Smooth muscle cell (in vitro differentiated cells): ENCODE results near the gene KCNQ2. TPM values are rescaled to one million over a fixed set of nuclear protein-coding genes. Genes with fewer than 3 reads are reported as not detected.

ENCODE experiments used
- DNase-seq: peaks from one replicate; lab custom pipeline; 2025; ENCODE audit not compliant: unreplicated experiment; lab: John Stamatoyannopoulos, UW
- H2AFZ ChIP-seq: fragments of 200-600 bp; sonication (generic); 2 replicates; pipeline ENCODE4 v1.6.0; 2016; ENCODE audit warnings: antibody characterized with exemption, low read depth, mild to moderate bottlenecking
- H3F3A ChIP-seq: fragments of 200-600 bp; sonication (generic); 2 replicates; pipeline ENCODE4 v1.6.0; 2017; ENCODE audit warnings: antibody characterized with exemption, low read depth
- H3K27ac ChIP-seq: fragments of 200-600 bp; sonication (generic); 2 replicates; pipeline ENCODE4 v1.5.1; 2016; ENCODE audit warnings: low read depth, mild to moderate bottlenecking
- H3K27me3 ChIP-seq: fragments of 200-600 bp; sonication (generic); 2 replicates; pipeline ENCODE4 v1.6.1; 2016; ENCODE audit warnings: low read depth, mild to moderate bottlenecking
- H3K36me3 ChIP-seq: fragments of 200-600 bp; sonication (generic); 2 replicates; pipeline ENCODE4 v1.5.1; 2016; ENCODE audit warnings: low read depth
- H3K4me1 ChIP-seq: fragments of 200-600 bp; sonication (generic); 2 replicates; pipeline ENCODE4 v1.5.1; 2016; ENCODE audit warnings: low read depth
- H3K4me2 ChIP-seq: fragments of 200-600 bp; sonication (generic); 2 replicates; pipeline ENCODE4 v1.6.0; 2016; ENCODE audit warnings: mild to moderate bottlenecking
- H3K4me3 ChIP-seq: fragments of 200-600 bp; sonication (generic); 2 replicates; pipeline ENCODE4 v1.5.1; 2016; ENCODE audit warnings: mild to moderate bottlenecking
- H3K79me2 ChIP-seq: fragments of 200-600 bp; sonication (generic); 2 replicates; pipeline ENCODE4 v1.6.0; 2016; ENCODE audit warnings: low read depth, mild to moderate bottlenecking
- H3K9ac ChIP-seq: fragments of 200-600 bp; sonication (generic); 2 replicates; pipeline ENCODE4 v1.6.0; 2016; ENCODE audit warnings: low read depth
- H3K9me3 ChIP-seq: fragments of 200-600 bp; sonication (generic); replicated peaks from 2 replicates; pipeline ENCODE4 v1.5.1; 2016; ENCODE audit warnings: low read depth
- H4K20me1 ChIP-seq: fragments of 200-600 bp; sonication (generic); 2 replicates; pipeline ENCODE4 v1.6.0; 2016; ENCODE audit warnings: low read depth
- WGBS: methylation state at CpG from one replicate; pipeline ENCODE4 v1.1.7; 2016; ENCODE audit warnings: low lambda C conversion rate; 5-methylcytosine and 5-hydroxymethylcytosine counted together
- polyA plus RNA-seq: library from polyadenylated mRNA; unstranded; fragments of >200 nt; fragmentation: Nextera tagmentation; extraction: Ambion mirVana; gene quantifications from 2 replicates; pipeline ENCODE4 v1.2.1, GENCODE V29; 2016
- total RNA-seq: library from RNA; depleted of rRNA; stranded (reverse); fragments of >200 nt; gene quantifications from 2 replicates; pipeline ENCODE4 v1.2.3, GENCODE V29; 2014
- TF ChIP-seq, protein P1 (sequence below): fragments of 200-600 bp; sonication (generic); IDR thresholded peaks from 2 replicates; pipeline ENCODE4 v1.5.1; 2017; ENCODE audit warnings: borderline replicate concordance, mild to moderate bottlenecking, antibody characterized with exemption; ENCODE audit not compliant: insufficient read depth, poor library complexity, severe bottlenecking

The KCNQ2 gene
- total and polyA plus RNA-seq, 2 experiments from 2014 or later, result 5.1 to 5.7 TPM

DNA sequence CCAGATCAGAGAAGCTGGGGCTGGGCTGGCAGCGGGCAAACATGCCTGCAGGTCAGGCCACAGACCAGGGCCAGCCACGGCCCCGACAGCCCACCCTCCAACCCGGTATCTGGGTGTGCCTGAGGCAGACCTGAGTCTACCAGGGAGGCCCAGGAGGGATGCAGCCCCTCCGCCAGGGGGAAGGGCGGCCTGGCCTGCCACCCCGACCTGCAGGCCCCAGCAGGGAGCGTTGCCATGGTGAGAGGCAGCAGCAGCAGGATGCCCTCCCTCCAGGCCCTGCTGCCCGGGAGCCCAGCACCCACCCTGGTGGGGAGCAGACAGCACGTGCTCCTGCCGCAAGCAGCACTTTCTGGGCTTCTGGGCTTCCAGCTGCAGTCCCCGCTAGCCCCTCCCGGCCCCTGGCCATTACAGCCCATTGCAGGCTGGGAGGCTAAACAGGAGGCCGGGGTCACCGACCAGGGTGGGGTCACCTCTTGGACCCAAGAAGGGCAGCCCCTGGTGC, 30.3 kb upstream of the KCNQ2 start:
- no peaks in the 10 kb centered on the region for H3K36me3 ChIP-seq
- H3K9ac ChIP-seq, result no peak overlapping the region
- H3K9me3 ChIP-seq, result no peaks in the 10 kb centered on the region
- H3K4me3 ChIP-seq, result no peak overlapping the region
- no peak for DNase-seq
- H2AFZ ChIP-seq, result no peak overlapping the region
- H3K27ac ChIP-seq, result no peak overlapping the region
- no peak overlapping the region for H3K4me2 ChIP-seq
- no peaks in the 10 kb centered on the region for H3F3A ChIP-seq
- H4K20me1 ChIP-seq, result no peaks in the 10 kb centered on the region
- peaks cover 21% of the 10 kb centered on the region for H3K27me3 ChIP-seq
- H3K79me2 ChIP-seq, result no peaks in the 10 kb centered on the region
- H3K4me1 ChIP-seq, result peaks cover 3% of the 10 kb centered on the region
- 84% methylated on average over 14 of the region's 15 CpGs for WGBS
- TF ChIP-seq, protein P1, sequence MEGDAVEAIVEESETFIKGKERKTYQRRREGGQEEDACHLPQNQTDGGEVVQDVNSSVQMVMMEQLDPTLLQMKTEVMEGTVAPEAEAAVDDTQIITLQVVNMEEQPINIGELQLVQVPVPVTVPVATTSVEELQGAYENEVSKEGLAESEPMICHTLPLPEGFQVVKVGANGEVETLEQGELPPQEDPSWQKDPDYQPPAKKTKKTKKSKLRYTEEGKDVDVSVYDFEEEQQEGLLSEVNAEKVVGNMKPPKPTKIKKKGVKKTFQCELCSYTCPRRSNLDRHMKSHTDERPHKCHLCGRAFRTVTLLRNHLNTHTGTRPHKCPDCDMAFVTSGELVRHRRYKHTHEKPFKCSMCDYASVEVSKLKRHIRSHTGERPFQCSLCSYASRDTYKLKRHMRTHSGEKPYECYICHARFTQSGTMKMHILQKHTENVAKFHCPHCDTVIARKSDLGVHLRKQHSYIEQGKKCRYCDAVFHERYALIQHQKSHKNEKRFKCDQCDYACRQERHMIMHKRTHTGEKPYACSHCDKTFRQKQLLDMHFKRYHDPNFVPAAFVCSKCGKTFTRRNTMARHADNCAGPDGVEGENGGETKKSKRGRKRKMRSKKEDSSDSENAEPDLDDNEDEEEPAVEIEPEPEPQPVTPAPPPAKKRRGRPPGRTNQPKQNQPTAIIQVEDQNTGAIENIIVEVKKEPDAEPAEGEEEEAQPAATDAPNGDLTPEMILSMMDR, result no peak

DNA sequence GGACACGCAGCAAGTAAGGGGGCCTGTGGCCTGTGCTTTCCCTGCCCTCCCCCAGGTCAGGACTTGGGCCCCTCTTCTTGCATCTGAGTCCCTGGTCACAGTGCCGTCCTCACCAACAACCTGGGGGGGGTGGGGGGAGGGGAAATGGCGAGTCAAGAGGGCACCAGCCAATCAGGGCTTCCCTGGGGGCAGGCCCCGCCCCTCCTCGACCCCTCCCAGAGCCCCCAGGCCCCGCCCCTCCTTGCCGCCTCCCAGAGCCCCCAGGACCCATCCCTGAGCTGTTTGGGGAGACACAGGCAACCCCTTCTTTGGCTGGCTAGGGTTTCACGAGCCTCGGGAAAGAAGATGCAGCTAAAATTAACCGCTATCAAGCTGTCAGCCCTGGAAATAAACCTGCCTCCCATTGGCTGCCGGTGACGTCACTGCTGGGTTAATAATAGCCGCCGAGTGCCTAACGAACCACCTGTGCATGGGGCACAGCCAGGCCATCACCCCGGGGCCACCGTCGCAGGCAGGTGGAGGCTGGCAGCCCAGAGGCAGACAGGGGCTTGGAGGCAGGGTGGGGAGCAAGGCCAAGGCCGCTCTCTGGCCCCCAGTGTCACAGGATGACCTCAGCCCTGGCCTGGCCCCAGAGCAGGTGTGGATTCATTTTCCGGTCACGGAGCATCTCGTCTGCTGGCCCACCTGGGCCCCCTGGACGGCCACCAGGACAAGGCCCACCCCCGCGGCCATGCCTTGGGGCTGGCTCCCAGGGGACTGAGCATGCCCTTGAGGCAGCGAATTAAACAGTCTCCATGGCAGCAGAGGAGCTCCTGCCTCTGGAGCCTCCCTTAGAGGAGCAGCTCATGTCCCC, 29.6 kb upstream of the KCNQ2 start:
- Histone ChIP-seq H3K36me3 (no peaks in the 10 kb centered on the region), H3K9me3 (no peaks in the 10 kb centered on the region), H3K4me3 (no peak overlapping the region), H4K20me1 (no peaks in the 10 kb centered on the region), H3K9ac (no peak overlapping the region), H3K79me2 (no peaks in the 10 kb centered on the region), H3F3A (no peaks in the 10 kb centered on the region), H3K4me1 (peaks cover 3% of the 10 kb centered on the region), H2AFZ (no peak overlapping the region), H3K27ac (no peak overlapping the region), H3K4me2 (no peak overlapping the region), H3K27me3 (peaks cover 25% of the 10 kb centered on the region)
- 58% methylated on average over 20 of the region's 26 CpGs for WGBS
- TF ChIP-seq, protein P1, result no peak
- no peak for DNase-seq

DNA sequence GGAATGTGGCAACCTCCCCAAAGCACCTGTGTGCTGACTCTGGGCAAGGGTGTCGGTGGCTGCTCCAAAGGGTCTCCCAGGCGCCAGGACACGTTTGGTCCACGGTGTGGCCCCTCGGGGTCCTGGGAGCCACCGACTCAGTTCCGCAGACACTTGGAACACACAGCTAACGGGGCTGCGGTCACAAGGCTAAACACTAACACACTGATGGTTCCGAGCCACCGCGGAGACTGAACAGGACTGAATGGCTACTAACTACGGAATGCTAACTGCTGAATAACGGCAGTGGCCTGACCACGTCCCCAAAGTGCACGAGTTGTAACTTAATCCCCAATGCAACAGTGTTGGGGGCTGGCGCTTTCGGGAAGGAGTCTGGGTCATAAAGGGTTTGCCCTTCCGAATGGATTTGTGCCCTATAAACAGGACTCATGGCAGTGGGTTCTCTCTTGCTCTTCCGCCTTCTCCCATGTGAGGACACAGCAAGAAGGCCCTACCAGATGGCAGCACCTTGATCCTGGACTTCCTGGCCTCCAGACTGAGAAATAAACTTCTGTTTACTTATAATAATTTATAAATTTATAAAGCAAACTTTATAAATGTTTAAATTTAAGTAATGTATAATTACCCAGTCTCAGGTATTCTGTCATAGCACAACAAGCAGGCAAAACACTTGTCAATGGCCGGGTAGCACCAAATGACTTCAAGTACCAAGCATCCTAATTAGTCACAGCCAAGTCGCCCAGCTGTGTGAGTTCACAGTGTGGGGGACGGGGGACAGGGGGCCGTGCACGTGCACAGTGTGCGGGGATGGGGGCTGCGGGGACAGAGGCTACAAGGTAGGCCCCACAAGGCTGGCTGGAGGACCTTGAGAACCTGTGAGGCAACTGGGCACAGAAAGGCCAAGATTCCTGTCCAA, 28.7 kb upstream of the KCNQ2 start:
- H3K79me2 ChIP-seq, result no peaks in the 10 kb centered on the region
- no peak overlapping the region for H3K9ac ChIP-seq
- no peaks in the 10 kb centered on the region for H3K36me3 ChIP-seq
- H2AFZ ChIP-seq, result no peak overlapping the region
- no peak overlapping the region for H3K4me3 ChIP-seq
- H3K27ac ChIP-seq, result no peak overlapping the region
- no peak overlapping the region for H3K4me2 ChIP-seq
- H3K9me3 ChIP-seq, result no peaks in the 10 kb centered on the region
- H3K27me3 ChIP-seq, result peaks cover 25% of the 10 kb centered on the region
- no peaks in the 10 kb centered on the region for H4K20me1 ChIP-seq
- 80% methylated on average over 27 of the region's 27 CpGs for WGBS
- peaks cover 3% of the 10 kb centered on the region for H3K4me1 ChIP-seq
- TF ChIP-seq, protein P1, result no peak
- DNase-seq, result no peak
- H3F3A ChIP-seq, result no peaks in the 10 kb centered on the region
